Measurements from ENCODE around the gene C1orf115. TPM values are rescaled to one million over a fixed set of nuclear protein-coding genes. Genes with fewer than 3 reads are reported as not detected.

Gene C1orf115
- total and polyA plus RNA-seq, 2 of the 4 experiments (the other 2 are of a cell fraction), result 0.07 to 0.18 TPM

DNA sequence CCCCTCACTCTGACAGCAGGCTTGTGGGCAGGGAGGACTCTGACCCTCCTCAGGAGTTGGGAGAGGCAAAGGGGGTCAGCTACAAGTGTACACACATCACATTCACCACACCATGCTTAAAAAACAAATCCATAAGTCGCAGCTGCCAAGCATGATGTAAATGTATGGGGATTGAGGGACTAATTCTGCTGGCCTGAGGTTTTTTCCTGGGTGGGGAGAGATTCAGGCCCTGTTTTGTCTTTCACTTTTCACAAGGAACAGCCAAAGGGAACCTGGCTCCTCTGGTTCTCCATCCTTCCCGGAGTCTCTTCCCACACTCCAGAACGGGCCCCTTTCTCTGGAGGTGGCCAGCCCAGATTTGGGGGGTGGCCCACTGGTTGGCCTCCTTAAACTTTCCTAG, 56.7 kb downstream of the C1orf115 start:
- WGBS, 2 experiments (ENCODE audit: extremely low coverage in 2 of 2, insufficient read length in 1 of 2), result no CpG with 5 or more reads among the region's 3 CpGs
- no peak overlapping the region for H3K56ac ChIP-seq (ENCODE audit: extremely low read depth, insufficient read depth, low read length)
- ATAC-seq (ENCODE audit: low read depth) (no peak), DNase-seq (no peak)
- CTCF ChIA-PET, result interaction anchor here (1.7 to 3.8 kb wide), 3 partner anchors 11 to 30 kb away, joined by 9 to 19 read pairs (median 13); no protein-coding TSS in a partner anchor
- H3K14ac ChIP-seq (replicated peaks; ENCODE audit: low read depth, low read length), result no peak overlapping the region
- H2AK9ac ChIP-seq (replicated peaks; ENCODE audit: low read depth, low read length, poor library complexity), result no peak overlapping the region
- no peak overlapping the region for H4K5ac ChIP-seq (ENCODE audit: low read depth, low read length)
- no peak overlapping the region for H2BK5ac ChIP-seq (ENCODE audit: low read depth, low read length, poor library complexity, severe bottlenecking)
- no peak overlapping the region for H3K9ac ChIP-seq (ENCODE audit: low read depth, low read length)
- no peak overlapping the region for H3K18ac ChIP-seq (ENCODE audit: low read depth, low read length)
- H3K79me1 ChIP-seq (ENCODE audit: low read depth in 1 of 2, low read length in 2 of 2), result peaks cover 3 to 4% of the 10 kb centered on the region in 2 experiments; a peak in 2 of 4 replicates
- H3K27me3 ChIP-seq (ENCODE audit: control insufficient read depth, insufficient read depth, low read length), result peaks cover 2% of the 10 kb centered on the region; the same call in 1 of the 2 replicates
- no TSS peak for BruUV-seq (replicated peaks)
- no peak overlapping the region for H3K4me3 ChIP-seq (ENCODE audit: insufficient read depth, low read depth, low read length)
- no peaks in the 10 kb centered on the region for H3K36me3 ChIP-seq (ENCODE audit: control insufficient read depth, insufficient read depth, low read length)
- H2AK5ac ChIP-seq (ENCODE audit: low read depth, low read length), result no peak overlapping the region
- no peak overlapping the region for H2BK120ac ChIP-seq (ENCODE audit: low read depth, low read length)
- H3K4me1 ChIP-seq (ENCODE audit: control insufficient read depth, insufficient read depth, low read length), result no peaks in the 10 kb centered on the region
- H4K20me1 ChIP-seq (ENCODE audit: insufficient read depth, low read length), result no peaks in the 10 kb centered on the region
- no peak overlapping the region for H4K8ac ChIP-seq (ENCODE audit: low read depth in 2 of 2, low read length in 2 of 2)
- H4K91ac ChIP-seq (ENCODE audit: insufficient read depth, low read depth, low read length), result no peak overlapping the region
- H2BK20ac ChIP-seq (ENCODE audit: low read depth, low read length), result no peak overlapping the region
- no peak for TF ChIP-seq MAZ (IDR thresholded peaks at IDR 0.05; ENCODE audit: borderline replicate concordance, low read depth, low read length)
- no peak for TF ChIP-seq FOS (IDR thresholded peaks at IDR 0.05; ENCODE audit: low read depth, low read length)
- TF ChIP-seq RCOR1 (IDR thresholded peaks at IDR 0.05; ENCODE audit: insufficient replicate concordance, low read length), result no peak
- TF ChIP-seq POLR2A (IDR thresholded peaks at IDR 0.05; ENCODE audit: low read depth, low read length), result no peak
- no peak overlapping the region for H3K27ac ChIP-seq (ENCODE audit: insufficient read depth, low read length)
- H3K4ac ChIP-seq (ENCODE audit: low read depth, low read length), result no peak overlapping the region
- POLR2A ChIA-PET (ENCODE audit: unreplicated experiment), result no interaction called here
- H3K23ac ChIP-seq (ENCODE audit: low read depth, low read length), result no peak overlapping the region
- H2AFZ ChIP-seq (replicated peaks; ENCODE audit: low read length, poor library complexity), result no peak overlapping the region
- dilution Hi-C loops (cut with HindIII; ENCODE audit: low sequenced_read_pairs, unreplicated experiment) (no loop called here), in situ Hi-C loops (cut with MboI; ENCODE audit: low sequenced_read_pairs) (no loop called here), intact Hi-C loops (cut with micrococcal nuclease) (no loop called here)
- no peak overlapping the region for H3K4me2 ChIP-seq (ENCODE audit: low read depth, low read length)
- H3K9me3 ChIP-seq (ENCODE audit: control insufficient read depth, insufficient read depth, low read length), result no peaks in the 10 kb centered on the region
- no peak overlapping the region for H2BK15ac ChIP-seq (ENCODE audit: low read depth, low read length)
- no peaks in the 10 kb centered on the region; the same call in 1 of the 2 replicates for H3K9me1 ChIP-seq (ENCODE audit: insufficient read depth, low read length)
